HUES64 (cell line): ENCODE measurements around the gene TNFAIP1.

Source experiments
- H3K27ac ChIP-seq: 2 replicates; pipeline ENCODE4 v1.7.0; 2013; ENCODE audit warnings: low read depth, low read length, inconsistent platforms
- H3K27me3 ChIP-seq: 2 replicates; pipeline ENCODE4 v1.6.1; 2013; ENCODE audit warnings: mild to moderate bottlenecking, low read length; ENCODE audit not compliant: insufficient read depth
- H3K36me3 ChIP-seq: 2 replicates; pipeline ENCODE4 v1.6.1; 2013; ENCODE audit warnings: mild to moderate bottlenecking, low read length; ENCODE audit not compliant: insufficient read depth
- H3K4me1 ChIP-seq: 2 replicates; pipeline ENCODE4 v1.6.1; 2013; ENCODE audit warnings: mild to moderate bottlenecking, low read length, moderate library complexity; ENCODE audit not compliant: insufficient read depth
- H3K4me3 ChIP-seq: 2 replicates; pipeline ENCODE4 v1.5.1; 2013; ENCODE audit warnings: mild to moderate bottlenecking, low read length, moderate library complexity
- H3K9ac ChIP-seq: 2 replicates; pipeline ENCODE4 v1.6.1; 2013; ENCODE audit warnings: mild to moderate bottlenecking, low read depth, low read length
- H3K9me3 ChIP-seq: 2 replicates; pipeline ENCODE4 v1.6.1; 2013; ENCODE audit warnings: low read depth, low read length; ENCODE audit not compliant: insufficient read depth
- WGBS: fragments of 150-250, 120-280 bp; methylation state at CpG from one replicate; pipeline ENCODE4 v1.1.7; 2013; ENCODE audit warnings: missing lambda C conversion rate; 5-methylcytosine and 5-hydroxymethylcytosine counted together

The TNFAIP1 gene

GRCh38 chr17:28326114-28326513 is 9.4 kb upstream of the TNFAIP1 start:
- Histone ChIP-seq H3K9ac (no peak overlapping the region), H3K9me3 (no peaks in the 10 kb centered on the region), H3K4me3 (no peak overlapping the region), H3K4me1 (peaks cover 7% of the 10 kb centered on the region; the same call in 1 of the 2 replicates), H3K27me3 (no peaks in the 10 kb centered on the region), H3K27ac (no peak overlapping the region), H3K36me3 (peaks cover 59% of the 10 kb centered on the region)
- 96% methylated on average over 7 of the region's 7 CpGs for WGBS

- WGBS = 98% methylated on average over 9 of the region's 9 CpGs
- Histone ChIP-seq H3K9ac (no peak overlapping the region), H3K27me3 (no peaks in the 10 kb centered on the region), H3K27ac (no peak overlapping the region), H3K9me3 (no peaks in the 10 kb centered on the region), H3K4me1 (peaks cover 7% of the 10 kb centered on the region; the same call in 1 of the 2 replicates), H3K36me3 (peaks cover 61% of the 10 kb centered on the region), H3K4me3 (no peak overlapping the region)
Observed at GRCh38 chr17:28327031-28327607, 8.4 kb upstream of the TNFAIP1 start.

DNA sequence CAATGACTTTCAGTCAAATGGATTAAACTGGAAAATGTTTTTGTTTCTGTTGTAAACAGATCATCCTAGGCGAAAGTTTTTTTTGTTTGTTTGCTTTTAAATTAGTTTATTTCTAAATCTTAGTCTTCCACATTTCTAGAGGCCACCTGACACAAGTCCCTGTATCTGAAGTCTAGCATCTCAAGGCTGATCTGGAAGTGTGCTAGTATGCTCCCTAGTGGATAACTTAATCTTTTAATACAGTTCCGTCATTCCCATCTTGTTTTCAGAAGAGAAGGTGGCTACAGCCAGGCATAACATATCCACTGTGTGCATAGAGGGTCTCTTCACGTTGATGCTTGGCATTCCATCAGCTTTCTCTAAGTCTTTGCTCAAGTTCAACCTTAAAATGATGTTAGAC is 7.9 kb upstream of the TNFAIP1 start:
- H3K4me3 ChIP-seq = no peak overlapping the region
- H3K9me3 ChIP-seq = no peaks in the 10 kb centered on the region
- no peak overlapping the region for H3K27ac ChIP-seq
- H3K27me3 ChIP-seq = no peaks in the 10 kb centered on the region
- peaks cover 56% of the 10 kb centered on the region for H3K36me3 ChIP-seq
- H3K4me1 ChIP-seq = peaks cover 7% of the 10 kb centered on the region; the same call in 1 of the 2 replicates
- 89% methylated on average over 3 of the region's 3 CpGs for WGBS
- H3K9ac ChIP-seq = no peak overlapping the region

- Histone ChIP-seq H3K9me3 (no peaks in the 10 kb centered on the region), H3K4me1 (peaks cover 7% of the 10 kb centered on the region; the same call in 1 of the 2 replicates), H3K9ac (no peak overlapping the region), H3K36me3 (peaks cover 53% of the 10 kb centered on the region), H3K27me3 (no peaks in the 10 kb centered on the region), H3K27ac (peak overlapping the region; percentile 30; the same call in 1 of the 2 replicates), H3K4me3 (no peak overlapping the region)
- 77% methylated on average over 3 of the region's 4 CpGs for WGBS
Observed at GRCh38 chr17:28328325-28328724, 7.2 kb upstream of the TNFAIP1 start.

DNA sequence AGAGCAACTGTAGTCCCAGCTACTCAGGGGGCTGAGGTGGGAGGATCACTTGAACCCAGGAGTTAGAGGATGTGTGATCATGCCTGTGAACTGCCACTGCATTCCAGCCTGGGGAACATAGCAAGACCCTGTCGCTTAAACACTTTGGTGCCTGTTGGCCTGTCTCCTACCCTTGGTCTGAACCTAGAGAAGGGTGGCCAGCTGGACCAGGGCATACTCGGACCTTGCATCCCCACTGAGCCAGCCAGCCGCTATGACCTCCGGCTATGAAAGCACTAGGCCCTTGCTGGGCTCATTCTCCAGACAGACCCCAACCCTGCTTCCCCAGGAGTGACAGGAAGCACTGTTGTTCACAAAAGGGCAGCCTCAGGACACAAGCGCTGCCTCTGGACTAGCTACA is 4.9 kb upstream of the TNFAIP1 start:
- Histone ChIP-seq H3K36me3 (peaks cover 43% of the 10 kb centered on the region), H3K4me1 (0 out of 2 replicates have a peak, but pooled peaks cover 3% of the 10 kb centered on the region), H3K4me3 (no peak overlapping the region), H3K27ac (no peak overlapping the region), H3K9ac (no peak overlapping the region), H3K27me3 (no peaks in the 10 kb centered on the region), H3K9me3 (no peaks in the 10 kb centered on the region)
- WGBS = 91% methylated on average over 5 of the region's 5 CpGs

DNA sequence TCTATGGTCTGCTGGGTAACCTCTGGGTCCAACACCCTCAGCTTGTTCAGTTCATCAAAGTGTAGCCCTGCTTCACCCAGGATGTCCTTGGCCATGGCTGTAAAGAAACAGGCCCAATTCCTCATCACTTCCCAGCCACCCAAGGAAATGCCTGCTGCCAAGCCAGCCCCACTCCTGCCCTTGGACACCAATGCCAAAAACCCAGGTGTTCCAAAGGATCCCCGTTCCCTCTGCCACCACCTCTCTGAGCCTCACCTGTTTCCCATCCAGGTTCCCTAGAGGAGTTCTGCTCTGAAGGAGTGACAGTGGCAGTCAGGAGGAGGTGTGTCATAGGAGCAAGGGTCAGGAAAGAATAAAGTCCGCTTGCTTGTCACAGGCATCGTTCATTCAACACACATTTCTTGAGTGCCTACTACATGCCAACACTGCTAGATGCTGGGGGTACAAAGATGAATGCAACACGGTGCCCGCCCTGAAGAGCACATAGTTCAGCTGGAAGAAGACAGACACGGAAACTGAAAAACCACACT is 3.6 kb upstream of the TNFAIP1 start:
- WGBS = 91% methylated on average over 6 of the region's 6 CpGs
- H3K9ac ChIP-seq = no peak overlapping the region
- no peak overlapping the region for H3K27ac ChIP-seq
- H3K4me1 ChIP-seq = peaks cover 8% of the 10 kb centered on the region; the same call in 1 of the 2 replicates
- H3K27me3 ChIP-seq = no peaks in the 10 kb centered on the region
- H3K9me3 ChIP-seq = no peaks in the 10 kb centered on the region
- no peak overlapping the region for H3K4me3 ChIP-seq
- peaks cover 31% of the 10 kb centered on the region for H3K36me3 ChIP-seq

DNA sequence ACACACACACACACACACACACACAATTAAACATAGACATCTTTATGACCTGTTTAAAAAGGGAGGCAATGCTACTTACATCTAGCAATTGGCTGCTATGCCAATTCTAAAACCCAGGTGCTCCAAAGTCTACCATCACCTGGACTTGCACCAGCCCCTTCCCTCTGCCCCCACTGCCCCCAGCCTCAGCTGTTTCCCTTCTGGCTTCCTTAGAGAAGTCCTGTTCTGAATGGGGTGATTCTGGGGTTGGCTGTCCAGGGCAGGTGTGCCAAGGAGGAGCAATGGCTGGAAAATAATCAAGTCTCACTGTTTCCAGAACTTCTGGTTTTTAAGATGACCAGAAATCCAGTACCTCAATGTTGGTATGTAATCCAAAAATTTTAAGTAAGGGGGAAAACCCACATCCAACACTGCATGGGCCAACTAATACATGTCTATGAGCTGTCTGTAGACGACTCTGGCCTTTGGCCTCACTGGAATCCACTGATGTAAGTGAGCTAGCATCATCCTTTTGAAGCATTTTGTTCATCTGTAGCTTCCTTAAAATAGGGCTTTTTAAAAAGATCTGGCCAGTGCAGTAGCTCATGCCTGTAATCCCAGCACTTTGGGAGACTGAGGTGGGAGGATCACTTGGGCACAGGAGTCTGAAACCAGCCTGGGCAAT is 2.3 kb upstream of the TNFAIP1 start:
- no peak overlapping the region for H3K4me3 ChIP-seq
- WGBS = 88% methylated on average over 1 of the region's 1 CpG
- no peaks in the 10 kb centered on the region for H3K9me3 ChIP-seq
- no peaks in the 10 kb centered on the region for H3K27me3 ChIP-seq
- H3K4me1 ChIP-seq = peaks cover 12% of the 10 kb centered on the region; the same call in 1 of the 2 replicates
- no peak overlapping the region for H3K27ac ChIP-seq
- H3K9ac ChIP-seq = no peak overlapping the region
- peaks cover 18% of the 10 kb centered on the region for H3K36me3 ChIP-seq

GRCh38 chr17:28334171-28334570 is 1.4 kb upstream of the TNFAIP1 start:
- Histone ChIP-seq H3K27ac (no peak overlapping the region), H3K4me1 (peaks cover 12% of the 10 kb centered on the region; the same call in 1 of the 2 replicates), H3K4me3 (peak overlapping the region; percentile 92), H3K9me3 (no peaks in the 10 kb centered on the region), H3K9ac (0 out of 2 replicates have a peak overlapping the region, but pooled peaks have one; percentile 49), H3K27me3 (no peaks in the 10 kb centered on the region), H3K36me3 (peaks cover 8% of the 10 kb centered on the region)
- 81% methylated on average over 6 of the region's 6 CpGs for WGBS

- H3K4me1 ChIP-seq = peaks cover 12% of the 10 kb centered on the region; the same call in 1 of the 2 replicates
- peak overlapping the region; percentile 6; the same call in 1 of the 2 replicates for H3K27ac ChIP-seq
- no peaks in the 10 kb centered on the region for H3K9me3 ChIP-seq
- H3K9ac ChIP-seq = peak overlapping the region; percentile 49
- H3K36me3 ChIP-seq = peaks cover 7% of the 10 kb centered on the region; the same call in 1 of the 2 replicates
- H3K27me3 ChIP-seq = no peaks in the 10 kb centered on the region
- 18% methylated on average over 18 of the region's 18 CpGs for WGBS
- H3K4me3 ChIP-seq = peak overlapping the region; percentile 92
Observed at GRCh38 chr17:28334666-28335200, 828 bp upstream of the TNFAIP1 start.

GRCh38 chr17:28335959-28336871 is 654 bp downstream of the TNFAIP1 start:
- H3K4me1 ChIP-seq = peaks cover 12% of the 10 kb centered on the region; the same call in 1 of the 2 replicates
- peak overlapping the region; percentile 84 for H3K27ac ChIP-seq
- peak overlapping the region; percentile 81 for H3K9ac ChIP-seq
- 1% methylated on average over 28 of the region's 29 CpGs for WGBS
- no peaks in the 10 kb centered on the region for H3K9me3 ChIP-seq
- H3K36me3 ChIP-seq = peaks cover 21% of the 10 kb centered on the region
- no peaks in the 10 kb centered on the region for H3K27me3 ChIP-seq
- peak overlapping the region; percentile 92 for H3K4me3 ChIP-seq
